ENCODE results near the gene RHBDF2.

DNA sequence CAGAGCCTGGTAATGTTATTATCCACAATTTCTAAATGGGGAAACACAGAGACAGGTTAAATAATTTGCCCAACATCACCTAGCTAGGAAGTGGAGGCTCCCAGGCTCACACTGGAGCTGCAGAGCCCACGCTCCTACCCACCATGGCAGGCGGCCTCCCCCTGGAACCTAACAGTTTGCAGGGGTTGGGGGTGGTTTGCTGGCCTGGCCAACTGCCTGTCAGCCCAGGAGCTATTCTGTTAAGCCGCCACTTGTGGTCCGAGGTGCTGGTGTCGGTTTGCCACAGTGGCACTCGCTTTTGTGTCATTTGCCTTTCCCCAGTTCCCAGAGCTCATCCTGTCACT lies 42.2 kb upstream of the RHBDF2 start:
- TF ChIP-seq CTCF (IDR thresholded peaks at IDR 0.05) (no peak), POLR2A (IDR thresholded peaks at IDR 0.05) (no peak)
